Measurements from ENCODE around the gene GRHL1. TPM values are rescaled to one million over a fixed set of nuclear protein-coding genes. Genes with fewer than 3 reads are reported as not detected.

The GRHL1 gene
- total and polyA plus RNA-seq, 9 of the 15 experiments (the other 6 are each of a cell fraction or from before 2014, with no cell fraction given) = 1.7 to 6.1 (median 4.7) TPM

GRCh38 chr2:9948721-9949120, 2.8 kb upstream of the GRHL1 start:
- ATAC-seq (no peak), DNase-seq (ENCODE audit: extremely low read depth in 1 of 4, low spot score in 3 of 4) (no peak), FAIRE-seq (no peak)
- CTCF ChIA-PET (ENCODE audit: low intra/inter-chr PET ratio) = no interaction called here
- H3K4me3 ChIP-seq = no peak overlapping the region
- in situ Hi-C loops (cut with MboI) (no loop called here), intact Hi-C loops (cut with micrococcal nuclease) (no loop called here)
- H3K9me3 ChIP-seq (replicated peaks; ENCODE audit: control insufficient read depth, insufficient read depth, low read depth, low read length) = no peaks in the 10 kb centered on the region
- H3K27ac ChIP-seq (ENCODE audit: extremely low read depth, low read depth, low read length) = no peak overlapping the region
- no TSS peak for BruUV-seq (replicated peaks)
- H3K36me3 ChIP-seq (ENCODE audit: control insufficient read depth, insufficient read depth, low read length) = no peaks in the 10 kb centered on the region
- H3K4me2 ChIP-seq (ENCODE audit: insufficient read depth, low read length) = no peak overlapping the region
- WGBS (ENCODE audit: insufficient coverage, low coverage, missing lambda C conversion rate) = 61% methylated on average over 5 of the region's 6 CpGs
- H3K9me1 ChIP-seq (ENCODE audit: control insufficient read depth, insufficient read depth, low read length) = no peaks in the 10 kb centered on the region
- no peak for TF ChIP-seq ZNF212 (CRISPR knock-in tag; IDR thresholded peaks at IDR 0.05)
- TF ChIP-seq ZNF551 (CRISPR knock-in tag; IDR thresholded peaks at IDR 0.05) = no peak
- TF ChIP-seq E2F3 (CRISPR knock-in tag; IDR thresholded peaks at IDR 0.05) = no peak
- no peak for TF ChIP-seq JUND (IDR thresholded peaks at IDR 0.05; ENCODE audit: borderline replicate concordance, low read depth, low read length)
- TF ChIP-seq JUND (tag; IDR thresholded peaks at IDR 0.05; ENCODE audit: borderline replicate concordance, low read depth, low read length) = no peak
- TF ChIP-seq CBFA2T3 (IDR thresholded peaks at IDR 0.05) = no peak
- no peak for TF ChIP-seq UBTF (IDR thresholded peaks at IDR 0.05; ENCODE audit: borderline replicate concordance in 1 of 2, low read depth in 2 of 2, low read length in 2 of 2)
- no peak for TF ChIP-seq ZNF184 (CRISPR knock-in tag; IDR thresholded peaks at IDR 0.05)
- no peak for TF ChIP-seq U2AF2 (optimal IDR thresholded peaks at IDR 0.05; ENCODE audit: low read depth, low read length)
- TF ChIP-seq ZNF512 (tag; IDR thresholded peaks at IDR 0.05) = no peak
- no peak for TF ChIP-seq RBM15 (IDR thresholded peaks at IDR 0.05; ENCODE audit: insufficient read depth, low read length)
- H3K79me2 ChIP-seq (ENCODE audit: control insufficient read depth, insufficient read depth, low read length) = 0 out of 3 replicates have a peak, but pooled peaks cover 2% of the 10 kb centered on the region
- no peak overlapping the region for H2AFZ ChIP-seq (ENCODE audit: low read depth, low read length)
- H3K4me1 ChIP-seq (replicated peaks in 1 of 2; ENCODE audit: control insufficient read depth in 2 of 2, insufficient read depth in 2 of 2, low read length in 2 of 2) = peaks cover 15 to 16% of the 10 kb centered on the region in 2 experiments; a peak in 3 of 5 replicates
- peaks cover 6 to 10% of the 10 kb centered on the region in 2 experiments; a peak in 1 of 5 replicates for H3K27me3 ChIP-seq (ENCODE audit: control insufficient read depth in 2 of 2, insufficient read depth in 2 of 2, low read length in 2 of 2)
- POLR2A ChIA-PET = interaction anchor here (0.6 to 1.4 kb wide), 3 partner anchors 19 to 582 kb away, joined by 3 to 9 read pairs (median 3); partner anchors contain the start of gene TAF1B
- H4K20me1 ChIP-seq (replicated peaks; ENCODE audit: control insufficient read depth, insufficient read depth, low read length) = no peaks in the 10 kb centered on the region
- H3K9ac ChIP-seq (ENCODE audit: insufficient read depth in 1 of 2, low read depth in 2 of 2, low read length in 2 of 2) = no peak overlapping the region

Measured in K562 (cell line).